GM20431 (cell line): ENCODE measurements around the gene KRTAP6-1.

Source experiments
- in situ Hi-C: fragments of 300-500 bp; cut with MseI, MboI; formaldehyde crosslinking; loops from one replicate; pipeline ENCODE4 v1.15.0; 2020; ENCODE audit warnings: low sequenced_read_pairs; ENCODE audit not compliant: unreplicated experiment

The KRTAP6-1 gene

DNA sequence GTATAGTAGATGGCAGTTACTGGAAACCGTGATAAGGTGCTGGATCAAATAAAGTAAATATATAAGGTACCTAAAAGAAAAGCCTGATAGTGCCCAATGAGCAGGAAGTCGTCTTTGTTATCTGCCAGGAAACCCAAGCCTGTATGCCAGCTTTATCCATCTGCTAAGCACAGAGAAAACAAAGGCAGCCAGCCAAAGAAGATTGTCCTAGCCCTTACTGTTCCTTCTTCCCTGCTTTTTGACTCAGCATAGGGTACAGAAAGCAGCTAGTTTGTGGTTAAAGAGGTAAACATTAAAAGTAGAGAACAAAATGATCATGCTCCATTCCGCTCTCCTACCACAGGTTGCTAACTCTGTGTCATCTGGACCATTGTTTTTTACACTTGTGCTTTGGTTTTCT is 33.6 kb downstream of the KRTAP6-1 start:
- in situ Hi-C loops = no loop called here

DNA sequence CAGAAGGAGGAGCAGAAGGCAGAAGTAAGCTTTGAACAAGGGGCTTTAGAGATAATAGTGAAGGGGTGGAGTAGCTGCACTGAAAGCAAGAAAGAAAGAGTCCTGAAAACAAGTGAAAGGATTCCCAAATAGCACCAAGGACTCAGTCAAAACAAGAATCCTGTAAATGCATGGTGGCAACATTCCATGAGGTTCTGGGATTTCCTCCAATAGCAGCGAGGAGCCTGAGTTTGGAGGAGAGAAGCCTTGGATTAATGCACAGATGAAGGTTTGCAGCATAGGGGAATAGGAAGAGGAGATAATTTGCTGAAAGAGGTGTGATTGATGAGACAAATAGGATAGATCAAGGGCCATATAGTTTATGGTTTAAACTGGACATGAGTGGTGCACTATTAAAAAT is 34.4 kb downstream of the KRTAP6-1 start:
- in situ Hi-C loops = no loop called here

DNA sequence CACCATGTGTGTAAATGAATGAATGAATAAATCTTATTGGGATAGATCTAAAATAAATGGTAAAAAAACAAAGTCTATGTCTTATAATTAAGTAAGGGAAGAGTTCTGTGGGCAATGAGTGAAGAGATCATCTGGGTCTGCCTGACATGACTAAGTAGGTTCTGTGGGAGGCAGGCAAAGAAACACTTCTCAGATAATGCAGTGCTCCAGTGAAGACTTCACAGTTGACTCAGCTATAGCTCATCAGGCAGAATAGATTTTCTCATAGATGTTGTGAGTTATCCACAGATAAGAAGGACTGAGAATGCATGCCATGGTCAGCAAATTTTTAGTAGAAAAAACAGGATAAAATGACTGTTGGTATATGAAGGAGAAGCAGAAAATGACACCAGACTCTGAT is 36.0 kb downstream of the KRTAP6-1 start:
- in situ Hi-C loops = no loop called here

DNA sequence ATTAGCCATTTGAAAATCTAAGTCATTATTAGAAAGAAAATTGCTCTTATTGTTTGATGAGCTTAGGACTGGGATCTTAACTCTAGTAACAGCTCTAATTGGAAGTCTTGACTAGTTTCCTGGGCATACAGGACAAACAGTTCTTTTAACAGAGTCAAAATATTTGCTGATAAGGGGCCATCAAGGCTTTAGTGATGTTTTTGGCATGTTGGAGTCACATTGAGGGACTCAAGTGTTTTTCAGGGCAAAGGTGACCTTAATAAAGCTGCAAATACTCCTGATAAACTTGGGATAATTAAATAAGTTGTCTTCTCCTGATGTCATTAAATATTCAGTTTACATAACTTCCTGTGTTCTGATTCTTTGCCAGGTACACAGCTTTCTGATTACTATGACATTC is 46.1 kb downstream of the KRTAP6-1 start:
- in situ Hi-C loops = no loop called here

DNA sequence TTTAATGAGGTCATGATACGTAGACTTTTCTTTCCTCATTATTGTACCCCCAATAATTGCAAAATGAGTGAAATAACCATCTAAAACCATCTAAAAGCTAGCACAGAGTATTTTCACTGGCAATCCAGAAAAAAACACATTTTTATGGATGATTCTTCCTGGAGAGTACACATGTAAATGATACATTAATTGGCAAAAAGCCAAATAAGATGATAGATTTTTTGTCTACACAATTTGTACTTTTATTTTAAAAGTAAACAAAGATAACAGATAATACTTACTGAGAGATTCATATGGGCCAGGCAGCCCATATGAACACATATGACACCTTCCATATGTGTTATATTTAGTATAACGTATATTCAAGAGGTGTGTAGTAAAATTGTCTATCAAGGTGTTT is 50.1 kb downstream of the KRTAP6-1 start:
- in situ Hi-C loops = no loop called here
